Measurements from ENCODE around the gene KIF1B.
A peak's percentile ranks its signal among the peaks of the same experiment; 100 is the strongest.
"Not testable (repeated sequence)": the region's sequence is repeated elsewhere in the genome, so short reads cannot be mapped to it uniquely, and the experiment has no call there.

Gene KIF1B

DNA sequence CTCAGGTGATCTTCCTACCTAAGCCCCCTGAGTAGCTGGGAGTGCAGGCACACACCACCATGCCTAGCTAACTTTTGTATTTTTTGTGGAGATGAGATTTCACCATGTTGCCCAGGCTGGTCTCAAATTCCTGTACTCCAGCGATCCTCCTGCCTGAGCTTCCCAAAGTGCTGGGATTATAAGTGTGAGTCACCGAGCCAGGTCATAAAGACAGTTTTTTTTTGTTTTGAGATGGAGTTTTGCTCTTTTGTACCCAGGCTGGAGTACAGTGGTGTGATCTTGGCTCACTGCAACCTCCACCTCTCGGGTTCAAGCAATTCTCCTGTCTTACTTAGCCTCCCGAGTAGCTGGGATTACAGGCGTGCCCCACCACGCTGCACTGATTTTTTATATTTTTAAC, 42.1 kb downstream of the KIF1B start:
- Histone ChIP-seq H3K27me3 (ENCODE audit: control insufficient read depth, insufficient read depth, low read length) (no peaks in the 10 kb centered on the region), H3K36me3 (ENCODE audit: control insufficient read depth, insufficient read depth, low read length) (no peaks in the 10 kb centered on the region), H3K4me2 (ENCODE audit: low read length) (no peak overlapping the region), H3K4me1 (no peaks in the 10 kb centered on the region), H3K9ac (no peak overlapping the region), H3K4me3 (ENCODE audit: low read depth, low read length) (no peak overlapping the region), H3K9me3 (ENCODE audit: control insufficient read depth, low read length) (no peaks in the 10 kb centered on the region), H3K27ac (no peak overlapping the region), H2AFZ (no peak overlapping the region), H3K79me2 (peaks cover 18% of the 10 kb centered on the region)
- TF ChIP-seq, protein P1, sequence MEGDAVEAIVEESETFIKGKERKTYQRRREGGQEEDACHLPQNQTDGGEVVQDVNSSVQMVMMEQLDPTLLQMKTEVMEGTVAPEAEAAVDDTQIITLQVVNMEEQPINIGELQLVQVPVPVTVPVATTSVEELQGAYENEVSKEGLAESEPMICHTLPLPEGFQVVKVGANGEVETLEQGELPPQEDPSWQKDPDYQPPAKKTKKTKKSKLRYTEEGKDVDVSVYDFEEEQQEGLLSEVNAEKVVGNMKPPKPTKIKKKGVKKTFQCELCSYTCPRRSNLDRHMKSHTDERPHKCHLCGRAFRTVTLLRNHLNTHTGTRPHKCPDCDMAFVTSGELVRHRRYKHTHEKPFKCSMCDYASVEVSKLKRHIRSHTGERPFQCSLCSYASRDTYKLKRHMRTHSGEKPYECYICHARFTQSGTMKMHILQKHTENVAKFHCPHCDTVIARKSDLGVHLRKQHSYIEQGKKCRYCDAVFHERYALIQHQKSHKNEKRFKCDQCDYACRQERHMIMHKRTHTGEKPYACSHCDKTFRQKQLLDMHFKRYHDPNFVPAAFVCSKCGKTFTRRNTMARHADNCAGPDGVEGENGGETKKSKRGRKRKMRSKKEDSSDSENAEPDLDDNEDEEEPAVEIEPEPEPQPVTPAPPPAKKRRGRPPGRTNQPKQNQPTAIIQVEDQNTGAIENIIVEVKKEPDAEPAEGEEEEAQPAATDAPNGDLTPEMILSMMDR (IDR thresholded peaks at IDR 0.05) = no peak

- TF ChIP-seq, protein P1 (IDR thresholded peaks at IDR 0.05) = no peak
- H3K4me1 ChIP-seq = no peaks in the 10 kb centered on the region
- no peak overlapping the region for H3K9ac ChIP-seq
- no peak overlapping the region for H2AFZ ChIP-seq
- H3K27ac ChIP-seq = peak overlapping the region; percentile 37
- peaks cover 17% of the 10 kb centered on the region for H3K79me2 ChIP-seq
- no peaks in the 10 kb centered on the region for H3K36me3 ChIP-seq (ENCODE audit: control insufficient read depth, insufficient read depth, low read length)
- peak overlapping the region; percentile 29 for H3K4me2 ChIP-seq (ENCODE audit: low read length)
- H3K27me3 ChIP-seq (ENCODE audit: control insufficient read depth, insufficient read depth, low read length) = no peaks in the 10 kb centered on the region
- H3K4me3 ChIP-seq (ENCODE audit: low read depth, low read length) = peak overlapping the region; percentile 15
- H3K9me3 ChIP-seq (ENCODE audit: control insufficient read depth, low read length) = no peaks in the 10 kb centered on the region
Measured at GRCh38 chr1:10253149-10253548, 42.8 kb downstream of the KIF1B start.

DNA sequence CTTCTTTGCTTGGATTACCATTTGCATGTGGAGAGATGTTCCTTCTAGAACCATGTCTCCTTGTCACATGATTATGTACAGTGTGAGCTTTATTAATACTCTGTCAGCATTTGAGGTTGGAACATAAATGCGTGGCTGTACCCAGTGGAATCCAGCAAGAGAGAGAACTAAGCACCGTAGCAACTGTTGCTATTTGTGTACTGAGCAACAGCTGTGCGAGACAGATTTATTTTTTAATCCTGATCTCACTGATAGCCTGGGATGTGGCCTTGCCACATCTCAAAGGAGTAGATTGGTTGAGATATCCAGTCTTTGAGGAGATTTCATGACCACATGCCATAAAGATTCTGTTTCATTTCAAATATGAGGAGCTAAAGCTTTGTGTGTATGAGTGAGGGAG, 43.4 kb downstream of the KIF1B start:
- Histone ChIP-seq H3K4me1 (no peaks in the 10 kb centered on the region), H3K9ac (no peak overlapping the region), H3K79me2 (peaks cover 14% of the 10 kb centered on the region), H3K9me3 (ENCODE audit: control insufficient read depth, low read length) (no peaks in the 10 kb centered on the region), H3K4me2 (ENCODE audit: low read length) (peak overlapping the region; percentile 29), H3K36me3 (ENCODE audit: control insufficient read depth, insufficient read depth, low read length) (no peaks in the 10 kb centered on the region), H2AFZ (no peak overlapping the region), H3K4me3 (ENCODE audit: low read depth, low read length) (peak overlapping the region; percentile 15), H3K27ac (peak overlapping the region; percentile 11), H3K27me3 (ENCODE audit: control insufficient read depth, insufficient read depth, low read length) (no peaks in the 10 kb centered on the region)
- TF ChIP-seq, protein P1 (IDR thresholded peaks at IDR 0.05) = no peak

GRCh38 chr1:10257851-10258250, 47.5 kb downstream of the KIF1B start:
- Histone ChIP-seq H3K27me3 (ENCODE audit: control insufficient read depth, insufficient read depth, low read length) (no peaks in the 10 kb centered on the region), H3K79me2 (peaks cover 3% of the 10 kb centered on the region), H3K27ac (no peak overlapping the region), H2AFZ (no peak overlapping the region), H3K9me3 (ENCODE audit: control insufficient read depth, low read length) (no peaks in the 10 kb centered on the region), H3K9ac (no peak overlapping the region), H3K4me2 (ENCODE audit: low read length) (no peak overlapping the region), H3K4me3 (ENCODE audit: low read depth, low read length) (no peak overlapping the region), H3K36me3 (ENCODE audit: control insufficient read depth, insufficient read depth, low read length) (no peaks in the 10 kb centered on the region), H3K4me1 (no peaks in the 10 kb centered on the region)
- TF ChIP-seq, protein P1 (IDR thresholded peaks at IDR 0.05) = no peak

GRCh38 chr1:10259547-10259946, 49.2 kb downstream of the KIF1B start:
- not testable (repeated sequence) for H2AFZ ChIP-seq, H3K9ac ChIP-seq

More at GRCh38 chr1:10259547-10259946, 49.2 kb downstream of the KIF1B start:
- H3K36me3 ChIP-seq (ENCODE audit: control insufficient read depth, insufficient read depth, low read length); H3K4me2 ChIP-seq (ENCODE audit: low read length); H3K79me2 ChIP-seq; H3K9me3 ChIP-seq (ENCODE audit: control insufficient read depth, low read length); H3K4me3 ChIP-seq (ENCODE audit: low read depth, low read length); H3K27ac ChIP-seq; H3K4me1 ChIP-seq; H3K27me3 ChIP-seq (ENCODE audit: control insufficient read depth, insufficient read depth, low read length): not testable (repeated sequence)
